PC-9 (cell line): ENCODE data around the gene FBXL13.
"Not testable (repeated sequence)": the region's sequence is repeated elsewhere in the genome, so short reads cannot be mapped to it uniquely, and the experiment has no call there.

Source experiments
- CTCF ChIP-seq: fragments of 200-600 bp; sonication (generic); conservative IDR thresholded peaks from 2 replicates; pipeline ENCODE4 v1.6.1; 2017; ENCODE audit warnings: mixed run types, antibody characterized with exemption, mild to moderate bottlenecking, moderate library complexity
- EZH2 ChIP-seq: fragments of 200-600 bp; sonication (generic); IDR thresholded peaks from 2 replicates; pipeline ENCODE4 v1.8.0; 2017; ENCODE audit warnings: antibody characterized with exemption, low read depth

GRCh38 chr7:103041815-103042214 is 32.8 kb downstream of the FBXL13 start:
- TF ChIP-seq CTCF, EZH2: not testable (repeated sequence)
